ENCODE data around the gene ZDHHC8. TPM values are rescaled to one million over a fixed set of nuclear protein-coding genes. Genes with fewer than 3 reads are reported as not detected.

The ZDHHC8 gene
- total and polyA plus RNA-seq, 10 of the 15 experiments (the other 5 are each of a cell fraction or from before 2014, with no cell fraction given): 0.03 to 46.3 (median 5.3) TPM

DNA sequence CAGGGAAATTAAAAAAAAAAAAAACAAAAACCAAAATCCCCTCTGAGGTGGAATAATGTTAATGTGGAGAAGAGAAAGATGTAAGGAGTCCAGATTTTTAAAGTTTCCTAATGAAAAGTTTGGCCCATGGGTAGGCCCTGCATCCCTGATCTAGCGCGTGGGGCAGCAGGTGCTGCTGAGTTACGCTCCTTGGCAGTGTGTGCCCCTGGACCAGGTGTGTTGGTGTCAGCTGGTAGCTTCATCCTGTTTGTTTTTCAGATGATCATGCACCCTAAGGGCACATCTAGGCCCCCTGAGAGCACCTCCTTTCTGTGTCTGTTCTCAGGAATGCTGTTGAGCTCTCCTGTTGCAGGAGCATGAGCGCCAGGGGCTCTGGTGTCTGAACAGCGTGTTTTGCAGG is 44.8 kb upstream of the ZDHHC8 start:
- Histone ChIP-seq H3K9me3 (replicated peaks; ENCODE audit: control insufficient read depth, insufficient read depth, low read length) (no peaks in the 10 kb centered on the region), H3K27me3 (replicated peaks in 1 of 2; ENCODE audit: control insufficient read depth in 2 of 2, insufficient read depth in 2 of 2, low read length in 1 of 2) (no peaks in the 10 kb centered on the region), H3K9ac (ENCODE audit: control insufficient read depth, insufficient read depth, low read length) (no peak overlapping the region), H4K20me1 (ENCODE audit: control insufficient read depth, insufficient read depth) (no peaks in the 10 kb centered on the region), H2AFZ (ENCODE audit: control insufficient read depth, low read depth, low read length) (no peak overlapping the region), H3K36me3 (ENCODE audit: control insufficient read depth in 2 of 2, insufficient read depth in 2 of 2, low read length in 1 of 2) (peaks cover 26 to 31% of the 10 kb centered on the region in 2 experiments), H3K4me2 (ENCODE audit: control insufficient read depth, insufficient read depth) (no peak overlapping the region), H3K79me2 (ENCODE audit: control insufficient read depth, insufficient read depth, low read length) (peaks cover 36% of the 10 kb centered on the region), H3K27ac (ENCODE audit: control insufficient read depth, insufficient read depth) (no peak overlapping the region), H3K4me3 (no peak overlapping the region), H3K4me1 (ENCODE audit: control insufficient read depth, insufficient read depth, low read length) (peaks cover 3% of the 10 kb centered on the region; the same call in 1 of the 2 replicates)
- in situ Hi-C loops (cut with MboI) (no loop called here), intact Hi-C loops (cut with micrococcal nuclease; ENCODE audit: unreplicated experiment) (no loop called here)
- TSS peak; percentile 28 for BruUV-seq (replicated peaks)
- ChIA-PET POLR2A (interaction anchor here (0.8 kb wide), 1 partner anchor 9 kb away, joined by 3 read pairs; no protein-coding TSS in a partner anchor), RAD21 (ENCODE audit: unreplicated experiment) (no interaction called here), SMC1A (ENCODE audit: uncharacterized antibody, unreplicated experiment) (no interaction called here), CTCF (no interaction called here)
- 91% methylated on average over 5 of the region's 5 CpGs for WGBS (ENCODE audit: insufficient coverage, insufficient replicate concordance, low lambda C conversion rate, missing lambda C conversion rate)
- DNase-seq (ENCODE audit: low read depth, low spot score) (no peak), FAIRE-seq (no peak), ATAC-seq (no peak)
- TF ChIP-seq NFYB (IDR thresholded peaks at IDR 0.05; ENCODE audit: insufficient read depth, low read depth, low read length) (no peak), ZNF622 (IDR thresholded peaks at IDR 0.05) (no peak), CBX3 (IDR thresholded peaks at IDR 0.05; ENCODE audit: borderline replicate concordance, low read depth) (no peak), FOXM1 (IDR thresholded peaks at IDR 0.05; ENCODE audit: low read depth, low read length) (no peak), TBL1XR1 (IDR thresholded peaks at IDR 0.05; ENCODE audit: low read depth, low read length) (no peak)
- TF ChIP-seq, protein P1, sequence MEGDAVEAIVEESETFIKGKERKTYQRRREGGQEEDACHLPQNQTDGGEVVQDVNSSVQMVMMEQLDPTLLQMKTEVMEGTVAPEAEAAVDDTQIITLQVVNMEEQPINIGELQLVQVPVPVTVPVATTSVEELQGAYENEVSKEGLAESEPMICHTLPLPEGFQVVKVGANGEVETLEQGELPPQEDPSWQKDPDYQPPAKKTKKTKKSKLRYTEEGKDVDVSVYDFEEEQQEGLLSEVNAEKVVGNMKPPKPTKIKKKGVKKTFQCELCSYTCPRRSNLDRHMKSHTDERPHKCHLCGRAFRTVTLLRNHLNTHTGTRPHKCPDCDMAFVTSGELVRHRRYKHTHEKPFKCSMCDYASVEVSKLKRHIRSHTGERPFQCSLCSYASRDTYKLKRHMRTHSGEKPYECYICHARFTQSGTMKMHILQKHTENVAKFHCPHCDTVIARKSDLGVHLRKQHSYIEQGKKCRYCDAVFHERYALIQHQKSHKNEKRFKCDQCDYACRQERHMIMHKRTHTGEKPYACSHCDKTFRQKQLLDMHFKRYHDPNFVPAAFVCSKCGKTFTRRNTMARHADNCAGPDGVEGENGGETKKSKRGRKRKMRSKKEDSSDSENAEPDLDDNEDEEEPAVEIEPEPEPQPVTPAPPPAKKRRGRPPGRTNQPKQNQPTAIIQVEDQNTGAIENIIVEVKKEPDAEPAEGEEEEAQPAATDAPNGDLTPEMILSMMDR (IDR thresholded peaks at IDR 0.05 in 2 of 3, conservative IDR thresholded peaks at IDR 0.05 in 1 of 3; ENCODE audit: control insufficient read depth in 2 of 3, extremely low read depth in 1 of 3, insufficient read depth in 1 of 3, low read depth in 3 of 3, low read length in 3 of 3): no peak
- TF ChIP-seq, protein P2, sequence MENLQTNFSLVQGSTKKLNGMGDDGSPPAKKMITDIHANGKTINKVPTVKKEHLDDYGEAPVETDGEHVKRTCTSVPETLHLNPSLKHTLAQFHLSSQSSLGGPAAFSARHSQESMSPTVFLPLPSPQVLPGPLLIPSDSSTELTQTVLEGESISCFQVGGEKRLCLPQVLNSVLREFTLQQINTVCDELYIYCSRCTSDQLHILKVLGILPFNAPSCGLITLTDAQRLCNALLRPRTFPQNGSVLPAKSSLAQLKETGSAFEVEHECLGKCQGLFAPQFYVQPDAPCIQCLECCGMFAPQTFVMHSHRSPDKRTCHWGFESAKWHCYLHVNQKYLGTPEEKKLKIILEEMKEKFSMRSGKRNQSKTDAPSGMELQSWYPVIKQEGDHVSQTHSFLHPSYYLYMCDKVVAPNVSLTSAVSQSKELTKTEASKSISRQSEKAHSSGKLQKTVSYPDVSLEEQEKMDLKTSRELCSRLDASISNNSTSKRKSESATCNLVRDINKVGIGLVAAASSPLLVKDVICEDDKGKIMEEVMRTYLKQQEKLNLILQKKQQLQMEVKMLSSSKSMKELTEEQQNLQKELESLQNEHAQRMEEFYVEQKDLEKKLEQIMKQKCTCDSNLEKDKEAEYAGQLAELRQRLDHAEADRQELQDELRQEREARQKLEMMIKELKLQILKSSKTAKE (IDR thresholded peaks at IDR 0.05; ENCODE audit: low read depth, poor library complexity, severe bottlenecking): no peak
- TF ChIP-seq, protein P3, sequence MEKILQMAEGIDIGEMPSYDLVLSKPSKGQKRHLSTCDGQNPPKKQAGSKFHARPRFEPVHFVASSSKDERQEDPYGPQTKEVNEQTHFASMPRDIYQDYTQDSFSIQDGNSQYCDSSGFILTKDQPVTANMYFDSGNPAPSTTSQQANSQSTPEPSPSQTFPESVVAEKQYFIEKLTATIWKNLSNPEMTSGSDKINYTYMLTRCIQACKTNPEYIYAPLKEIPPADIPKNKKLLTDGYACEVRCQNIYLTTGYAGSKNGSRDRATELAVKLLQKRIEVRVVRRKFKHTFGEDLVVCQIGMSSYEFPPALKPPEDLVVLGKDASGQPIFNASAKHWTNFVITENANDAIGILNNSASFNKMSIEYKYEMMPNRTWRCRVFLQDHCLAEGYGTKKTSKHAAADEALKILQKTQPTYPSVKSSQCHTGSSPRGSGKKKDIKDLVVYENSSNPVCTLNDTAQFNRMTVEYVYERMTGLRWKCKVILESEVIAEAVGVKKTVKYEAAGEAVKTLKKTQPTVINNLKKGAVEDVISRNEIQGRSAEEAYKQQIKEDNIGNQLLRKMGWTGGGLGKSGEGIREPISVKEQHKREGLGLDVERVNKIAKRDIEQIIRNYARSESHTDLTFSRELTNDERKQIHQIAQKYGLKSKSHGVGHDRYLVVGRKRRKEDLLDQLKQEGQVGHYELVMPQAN (conservative IDR thresholded peaks at IDR 0.05): no peak

All from GM12878 (cell line).